ENCODE results near the gene CENPVL3. TPM values are rescaled to one million over a fixed set of nuclear protein-coding genes. Genes with fewer than 3 reads are reported as not detected.

The CENPVL3 gene
- total RNA-seq, 1 donor from 2014 or later, result 2.1 TPM

DNA sequence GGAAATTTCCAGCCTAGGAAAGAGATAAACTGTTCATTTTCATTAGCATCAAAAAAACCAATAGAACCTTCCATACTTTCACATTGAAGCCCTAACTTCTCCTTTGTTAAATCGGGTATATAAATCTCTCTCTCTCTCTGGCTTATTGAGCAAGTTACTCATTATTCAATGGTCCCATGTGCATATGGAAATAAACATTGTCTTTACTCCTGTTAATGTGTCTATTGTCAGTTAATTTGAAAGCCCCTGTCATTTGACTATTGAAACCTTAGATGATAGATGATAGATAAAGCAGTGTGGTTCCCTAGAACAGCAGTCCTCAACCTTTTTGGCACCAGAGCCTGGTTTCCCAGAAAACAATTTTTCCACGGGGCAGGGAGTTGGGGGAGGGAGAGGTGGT lies 46.8 kb downstream of the CENPVL3 start:
- Mint-ChIP-seq H3K4me3 (ENCODE audit: unreplicated experiment) (no peak overlapping the region), H3K36me3 (ENCODE audit: low read depth, unreplicated experiment) (no peaks in the 10 kb centered on the region), H3K27me3 (ENCODE audit: unreplicated experiment) (no peaks in the 10 kb centered on the region), H3K9me3 (ENCODE audit: unreplicated experiment) (no peaks in the 10 kb centered on the region), H3K4me1 (ENCODE audit: unreplicated experiment) (no peaks in the 10 kb centered on the region), H3K27ac (ENCODE audit: unreplicated experiment) (no peak overlapping the region)
- no peak for DNase-seq (ENCODE audit: low spot score)
- TF ChIP-seq, protein P1, sequence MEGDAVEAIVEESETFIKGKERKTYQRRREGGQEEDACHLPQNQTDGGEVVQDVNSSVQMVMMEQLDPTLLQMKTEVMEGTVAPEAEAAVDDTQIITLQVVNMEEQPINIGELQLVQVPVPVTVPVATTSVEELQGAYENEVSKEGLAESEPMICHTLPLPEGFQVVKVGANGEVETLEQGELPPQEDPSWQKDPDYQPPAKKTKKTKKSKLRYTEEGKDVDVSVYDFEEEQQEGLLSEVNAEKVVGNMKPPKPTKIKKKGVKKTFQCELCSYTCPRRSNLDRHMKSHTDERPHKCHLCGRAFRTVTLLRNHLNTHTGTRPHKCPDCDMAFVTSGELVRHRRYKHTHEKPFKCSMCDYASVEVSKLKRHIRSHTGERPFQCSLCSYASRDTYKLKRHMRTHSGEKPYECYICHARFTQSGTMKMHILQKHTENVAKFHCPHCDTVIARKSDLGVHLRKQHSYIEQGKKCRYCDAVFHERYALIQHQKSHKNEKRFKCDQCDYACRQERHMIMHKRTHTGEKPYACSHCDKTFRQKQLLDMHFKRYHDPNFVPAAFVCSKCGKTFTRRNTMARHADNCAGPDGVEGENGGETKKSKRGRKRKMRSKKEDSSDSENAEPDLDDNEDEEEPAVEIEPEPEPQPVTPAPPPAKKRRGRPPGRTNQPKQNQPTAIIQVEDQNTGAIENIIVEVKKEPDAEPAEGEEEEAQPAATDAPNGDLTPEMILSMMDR (IDR thresholded peaks at IDR 0.05; ENCODE audit: unreplicated experiment), result no peak

DNA sequence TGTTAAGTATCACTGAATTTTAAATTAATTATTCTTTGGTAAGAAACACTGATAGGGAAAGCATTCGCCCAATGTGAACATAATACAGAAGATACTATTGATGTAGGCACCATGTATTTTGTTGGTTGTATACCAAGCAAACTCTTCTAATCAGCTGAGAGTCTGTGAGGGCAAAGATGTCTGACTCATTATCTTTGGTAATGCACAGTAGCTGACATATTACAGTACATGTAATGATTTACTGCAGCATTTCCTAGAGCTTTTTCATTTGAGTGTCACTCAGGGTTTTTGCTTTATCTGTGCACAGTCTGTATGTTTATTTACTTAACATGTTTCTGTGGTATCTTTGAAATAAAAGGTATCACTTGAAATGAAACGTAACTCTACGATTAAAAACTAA lies 49.2 kb downstream of the CENPVL3 start:
- H3K27ac Mint-ChIP-seq (ENCODE audit: unreplicated experiment), result no peak overlapping the region
- no peaks in the 10 kb centered on the region for H3K36me3 Mint-ChIP-seq (ENCODE audit: low read depth, unreplicated experiment)
- no peak overlapping the region for H3K4me3 Mint-ChIP-seq (ENCODE audit: unreplicated experiment)
- DNase-seq (ENCODE audit: low spot score), result no peak
- TF ChIP-seq, protein P1 (IDR thresholded peaks at IDR 0.05; ENCODE audit: unreplicated experiment), result no peak
- no peaks in the 10 kb centered on the region for H3K4me1 Mint-ChIP-seq (ENCODE audit: unreplicated experiment)
- H3K27me3 Mint-ChIP-seq (ENCODE audit: unreplicated experiment), result no peaks in the 10 kb centered on the region
- no peaks in the 10 kb centered on the region for H3K9me3 Mint-ChIP-seq (ENCODE audit: unreplicated experiment)

DNA sequence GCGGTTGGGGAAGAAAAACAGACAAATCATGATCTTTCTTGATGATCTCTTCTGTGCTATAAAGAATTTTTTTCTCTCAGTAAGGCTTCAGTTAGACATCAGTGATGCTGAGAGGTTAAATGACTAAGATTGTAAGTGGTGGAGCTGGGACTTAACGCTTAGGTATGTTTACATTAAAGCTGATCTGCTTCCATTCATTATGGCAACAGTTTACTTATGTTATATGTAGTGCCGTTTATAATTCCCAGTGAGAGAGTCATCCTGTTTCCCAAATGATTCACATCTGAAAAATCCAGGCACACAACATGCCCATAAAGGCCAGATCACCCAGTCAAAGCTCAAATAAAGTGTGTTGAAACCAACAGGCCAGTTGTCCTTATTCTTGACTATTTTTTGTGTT lies 50.1 kb downstream of the CENPVL3 start:
- no peak overlapping the region for H3K4me3 Mint-ChIP-seq (ENCODE audit: unreplicated experiment)
- no peaks in the 10 kb centered on the region for H3K4me1 Mint-ChIP-seq (ENCODE audit: unreplicated experiment)
- H3K9me3 Mint-ChIP-seq (ENCODE audit: unreplicated experiment), result no peaks in the 10 kb centered on the region
- H3K27ac Mint-ChIP-seq (ENCODE audit: unreplicated experiment), result no peak overlapping the region
- TF ChIP-seq, protein P1 (IDR thresholded peaks at IDR 0.05; ENCODE audit: unreplicated experiment), result no peak
- DNase-seq (ENCODE audit: low spot score), result no peak
- H3K27me3 Mint-ChIP-seq (ENCODE audit: unreplicated experiment), result no peaks in the 10 kb centered on the region
- no peaks in the 10 kb centered on the region for H3K36me3 Mint-ChIP-seq (ENCODE audit: low read depth, unreplicated experiment)

Other genes starting within 250 kb of the CENPVL3 start
- gene NUDT11, start 122.3 kb downstream of the CENPVL3 start, total RNA-seq (ENCODE audit: unreplicated experiment), result 8.7 TPM
- gene CENPVL2, start 63.9 kb upstream of the CENPVL3 start, total RNA-seq (ENCODE audit: unreplicated experiment), result not detected
- not detected for gene CENPVL1, start 91.6 kb upstream of the CENPVL3 start, total RNA-seq (ENCODE audit: unreplicated experiment)
- gene GSPT2, start 124.5 kb upstream of the CENPVL3 start, total RNA-seq (ENCODE audit: unreplicated experiment), result 16.4 TPM

All from endothelial cell (in vitro differentiated cells).